M059J (cell line): ENCODE data around the gene RPL6. TPM values are rescaled to one million over a fixed set of nuclear protein-coding genes. Genes with fewer than 3 reads are reported as not detected.

Experiments
- DNase-seq: peaks from one replicate; pipeline ENCODE4 v3.0.0-alpha.2; 2012; ENCODE audit warnings: low read depth
- total RNA-seq: library from RNA; depleted of rRNA; stranded (reverse); fragments of >200 nt; shearing (Covaris generic); gene quantifications from 2 replicates; pipeline ENCODE4 v1.2.3, GENCODE V29; 2014; rRNA removed

RPL6 gene
- total RNA-seq, 1 experiment from 2014 or later: 1,298 TPM

GRCh38 chr12:112380663-112381405 lies 28.6 kb downstream of the RPL6 start:
- no peak for DNase-seq

- DNase-seq: peak; percentile 9
Observed at GRCh38 chr12:112375105-112375504, 34.3 kb downstream of the RPL6 start.

DNA sequence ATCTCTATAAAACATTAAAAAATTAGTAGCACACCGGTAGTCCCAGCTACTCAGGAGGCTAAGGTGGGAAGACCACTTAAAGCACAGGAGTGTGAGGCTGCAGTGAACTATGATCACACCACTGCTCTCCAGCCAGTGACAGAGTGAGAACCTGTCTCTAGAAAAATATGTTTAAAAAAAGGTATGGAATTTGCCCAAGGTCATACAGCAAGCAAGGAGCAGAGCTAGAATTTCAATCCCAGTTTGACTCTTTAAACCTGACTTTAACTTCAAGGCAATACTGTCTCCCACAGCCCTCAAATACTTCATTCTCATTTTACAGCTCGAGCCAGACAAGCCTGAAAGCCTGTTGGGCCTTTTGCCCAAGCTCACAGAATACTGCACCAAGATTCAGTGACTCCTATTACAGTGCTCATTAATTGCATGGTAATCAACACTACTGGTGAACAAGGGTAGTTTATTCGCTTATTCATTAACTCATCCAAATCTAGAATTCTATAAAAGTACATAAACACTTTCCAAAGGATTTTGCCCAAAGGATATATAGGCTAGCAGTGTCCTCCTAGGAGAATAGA lies 35.2 kb downstream of the RPL6 start:
- DNase-seq: no peak

- no peak for DNase-seq
Observed at GRCh38 chr12:112370868-112371510, 38.4 kb downstream of the RPL6 start.

DNA sequence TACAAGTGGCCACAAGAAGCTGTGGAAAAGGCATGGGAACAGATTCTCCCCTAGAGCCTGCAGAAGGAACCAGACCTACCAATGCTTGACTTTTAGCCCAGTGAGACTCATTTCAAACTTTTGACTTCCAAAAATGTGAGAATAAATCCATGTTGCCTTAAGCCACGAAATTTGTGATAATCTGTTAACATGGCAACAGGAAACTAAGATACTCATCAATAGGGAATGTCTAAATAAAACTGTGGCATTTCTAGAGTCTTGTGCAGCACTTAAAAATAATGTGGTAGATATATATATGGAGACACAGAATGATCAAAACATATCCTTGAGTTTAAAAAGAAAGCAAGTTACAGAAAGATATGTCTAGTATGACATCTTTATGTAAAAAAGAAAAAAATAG lies 39.2 kb downstream of the RPL6 start:
- DNase-seq: peak; percentile 30

GRCh38 chr12:112368856-112369255 lies 40.5 kb downstream of the RPL6 start:
- DNase-seq: no peak

DNA sequence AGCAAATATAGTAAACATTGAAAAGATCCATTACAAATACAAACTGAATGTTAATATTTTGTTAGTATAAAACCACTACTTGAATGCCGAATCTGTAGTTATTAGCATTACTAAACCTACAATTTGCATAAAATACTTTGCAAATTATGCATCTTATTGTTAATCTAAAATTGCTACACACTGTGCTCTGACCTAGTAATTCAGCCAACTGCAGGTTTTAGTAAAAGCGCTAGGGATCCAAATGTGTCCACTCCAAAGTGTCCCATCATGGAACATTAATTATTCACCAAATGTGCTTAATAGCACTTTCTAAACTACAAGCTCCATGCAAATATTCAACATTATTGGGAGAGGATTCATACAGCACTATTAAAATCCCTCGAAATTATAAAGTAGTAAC lies 41.4 kb downstream of the RPL6 start:
- DNase-seq: no peak

GRCh38 chr12:112362310-112362709 lies 47.1 kb downstream of the RPL6 start:
- no peak for DNase-seq

GRCh38 chr12:112361271-112361670 lies 48.1 kb downstream of the RPL6 start:
- DNase-seq: no peak

- no peak for DNase-seq
Observed at GRCh38 chr12:112359290-112359689, 50.1 kb downstream of the RPL6 start.

- DNase-seq: no peak
Observed at GRCh38 chr12:112357214-112357613, 52.2 kb downstream of the RPL6 start.

Other genes with a start within 250 kb of the RPL6 start
- gene HECTD4, start 27.2 kb downstream of the RPL6 start, total RNA-seq: 3.5 and 13.8 TPM in 2 replicates
- gene PTPN11, start 9.3 kb upstream of the RPL6 start, total RNA-seq: 39.1 and 49.9 TPM in 2 replicates